Ascending aorta (tissue), 2 donors: ENCODE measurements around the gene USP24. TPM values are rescaled to one million over a fixed set of nuclear protein-coding genes. Genes with fewer than 3 reads are reported as not detected.
"Not testable (repeated sequence)": the region's sequence is repeated elsewhere in the genome, so short reads cannot be mapped to it uniquely, and the experiment has no call there.

Source experiments
- DNase-seq, 2 donors: peaks; one replicate each; pipeline ENCODE4 v3.0.0-alpha.2; 2019; ENCODE audit warnings: low spot score in 2 of 2
- H3K27ac ChIP-seq, 2 donors: fragments of 200-600 bp; sonication (generic); one replicate each; pipeline ENCODE4 v1.5.1; 2016 to 2017; ENCODE audit warnings: mild to moderate bottlenecking in 1 of 2
- H3K27me3 ChIP-seq: fragments of 200-600 bp; sonication (generic); one replicate; pipeline ENCODE4 v1.5.1; 2017
- H3K36me3 ChIP-seq, 2 donors: fragments of 200-600 bp; sonication (generic); one replicate each; pipeline ENCODE4 v1.5.1; 2016
- H3K4me1 ChIP-seq, 2 donors: fragments of 200-600 bp; sonication (generic); one replicate each; pipeline ENCODE4 v1.5.1; 2016 to 2017; ENCODE audit warnings: mild to moderate bottlenecking in 1 of 2
- H3K4me3 ChIP-seq, 2 donors: fragments of 200-600 bp; sonication (generic); one replicate each; pipeline ENCODE4 v1.5.1; 2016 to 2017; ENCODE audit warnings: mild to moderate bottlenecking in 1 of 2
- H3K9me3 ChIP-seq, 2 donors: fragments of 200-600 bp; sonication (generic); one replicate each; pipeline ENCODE4 v1.5.1; 2016
- intact Hi-C: fragments of 100-400 bp; cut with DNase I; formaldehyde crosslinking; loops from one replicate; pipeline ENCODE4 v1.15.1; 2023
- total RNA-seq: library from RNA; depleted of rRNA; stranded (reverse); fragments of >200 nt; gene quantifications from one replicate; pipeline ENCODE4 v1.1.0, GENCODE V29; 2016
- TF ChIP-seq, protein P1 (sequence below), 3 experiments: fragments of 200-600 bp in 2 of 3; fragments of 450-650 bp in 1 of 3; sonication (generic) in 2 of 3; IDR thresholded peaks; one replicate each; pipeline ENCODE4 v1.5.1; 2016 to 2019; ENCODE audit warnings: antibody characterized with exemption in 3 of 3, mild to moderate bottlenecking in 1 of 3, moderate library complexity in 1 of 3

The USP24 gene
- total RNA-seq, 1 donor from 2014 or later, result 11.2 TPM

DNA sequence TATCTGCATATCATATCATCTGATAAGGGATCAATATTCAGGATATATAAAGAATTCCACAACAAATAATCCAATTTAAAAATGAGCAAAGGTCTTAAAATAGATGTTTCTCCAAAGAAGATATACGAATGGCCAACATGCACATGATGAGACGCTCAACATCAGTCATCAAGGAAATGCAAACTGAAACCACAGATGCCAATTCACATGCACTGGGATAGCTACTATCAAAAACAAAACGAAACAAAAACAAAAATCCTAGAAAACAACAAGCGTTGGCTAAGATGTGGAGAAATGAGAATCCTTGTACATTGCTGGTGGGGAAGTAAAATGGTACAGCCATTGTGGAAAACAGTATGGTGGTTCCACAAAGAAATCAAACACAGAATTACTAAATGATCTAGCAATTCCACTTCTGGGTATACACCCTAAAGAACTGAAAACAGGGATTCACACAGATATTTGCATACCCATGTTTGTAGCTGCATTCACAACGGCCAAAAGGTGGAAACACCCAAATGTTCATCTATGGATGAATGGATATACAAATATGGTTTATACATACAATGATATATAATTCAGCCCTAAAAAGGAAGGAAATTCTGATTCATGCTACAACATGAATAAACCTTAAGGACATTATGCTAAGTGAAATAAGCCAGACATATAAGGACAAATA is 96.4 kb downstream of the USP24 start:
- peaks cover 47 to 78% of the 10 kb centered on the region in 2 donors for H3K36me3 ChIP-seq
- intact Hi-C loops, result no loop called here
- TF ChIP-seq, protein P1, sequence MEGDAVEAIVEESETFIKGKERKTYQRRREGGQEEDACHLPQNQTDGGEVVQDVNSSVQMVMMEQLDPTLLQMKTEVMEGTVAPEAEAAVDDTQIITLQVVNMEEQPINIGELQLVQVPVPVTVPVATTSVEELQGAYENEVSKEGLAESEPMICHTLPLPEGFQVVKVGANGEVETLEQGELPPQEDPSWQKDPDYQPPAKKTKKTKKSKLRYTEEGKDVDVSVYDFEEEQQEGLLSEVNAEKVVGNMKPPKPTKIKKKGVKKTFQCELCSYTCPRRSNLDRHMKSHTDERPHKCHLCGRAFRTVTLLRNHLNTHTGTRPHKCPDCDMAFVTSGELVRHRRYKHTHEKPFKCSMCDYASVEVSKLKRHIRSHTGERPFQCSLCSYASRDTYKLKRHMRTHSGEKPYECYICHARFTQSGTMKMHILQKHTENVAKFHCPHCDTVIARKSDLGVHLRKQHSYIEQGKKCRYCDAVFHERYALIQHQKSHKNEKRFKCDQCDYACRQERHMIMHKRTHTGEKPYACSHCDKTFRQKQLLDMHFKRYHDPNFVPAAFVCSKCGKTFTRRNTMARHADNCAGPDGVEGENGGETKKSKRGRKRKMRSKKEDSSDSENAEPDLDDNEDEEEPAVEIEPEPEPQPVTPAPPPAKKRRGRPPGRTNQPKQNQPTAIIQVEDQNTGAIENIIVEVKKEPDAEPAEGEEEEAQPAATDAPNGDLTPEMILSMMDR (IDR thresholded peaks at IDR 0.05), result no peak
- no peak overlapping the region for H3K27ac ChIP-seq
- no peak for DNase-seq
- no peaks in the 10 kb centered on the region for H3K9me3 ChIP-seq
- H3K4me1 ChIP-seq, result no peaks in the 10 kb centered on the region
- H3K27me3 ChIP-seq, result no peaks in the 10 kb centered on the region
- no peak overlapping the region for H3K4me3 ChIP-seq

DNA sequence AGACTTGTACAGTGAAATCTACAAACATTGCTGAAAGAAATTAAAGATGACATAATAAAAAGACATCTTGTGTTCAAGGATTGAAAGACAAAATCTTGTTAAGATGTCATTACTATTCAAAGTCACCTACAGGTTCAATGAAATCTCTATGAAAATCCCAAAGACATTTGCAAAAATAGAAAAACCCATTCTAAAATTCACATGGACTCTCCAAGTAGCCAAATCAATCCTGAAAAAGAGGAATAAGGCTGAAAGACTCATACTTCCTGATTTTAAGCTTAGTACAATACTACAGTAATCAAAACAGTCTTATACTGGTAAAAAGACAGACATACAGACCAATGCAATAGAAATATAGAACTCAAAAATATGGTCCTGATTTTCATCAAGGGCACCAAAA is 97.2 kb downstream of the USP24 start:
- Histone ChIP-seq H3K27me3 (no peaks in the 10 kb centered on the region), H3K36me3 (peaks cover 44 to 80% of the 10 kb centered on the region in 2 donors), H3K4me3 (no peak overlapping the region), H3K4me1 (no peaks in the 10 kb centered on the region), H3K27ac (no peak overlapping the region), H3K9me3 (no peaks in the 10 kb centered on the region)
- intact Hi-C loops, result no loop called here
- TF ChIP-seq, protein P1 (IDR thresholded peaks at IDR 0.05), result no peak
- no peak for DNase-seq

DNA sequence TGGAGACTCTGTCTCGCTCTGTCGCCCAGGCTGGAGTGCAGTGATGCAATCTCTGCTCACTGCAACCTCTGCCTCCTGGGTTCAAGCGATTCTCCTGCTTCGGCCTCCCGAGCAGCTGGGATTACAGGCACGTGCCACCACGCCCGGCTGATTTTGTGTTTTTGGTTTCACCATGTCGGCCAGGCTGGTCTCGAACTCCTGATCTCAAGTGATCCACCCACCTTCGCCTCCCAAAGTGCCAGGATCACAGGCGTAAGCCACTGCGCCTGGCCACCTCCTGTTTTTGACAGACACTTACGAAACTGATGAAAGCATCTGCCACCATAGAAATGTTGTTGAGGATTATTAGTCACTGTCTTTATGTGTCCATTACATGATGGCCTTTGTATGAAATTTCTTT is 106.2 kb downstream of the USP24 start:
- H3K4me3 ChIP-seq, intact Hi-C loops, H3K27ac ChIP-seq, H3K9me3 ChIP-seq, DNase-seq, H3K4me1 ChIP-seq, H3K27me3 ChIP-seq: not testable (repeated sequence)
- peaks cover 71 to 90% of the 10 kb centered on the region in 2 donors for H3K36me3 ChIP-seq

DNA sequence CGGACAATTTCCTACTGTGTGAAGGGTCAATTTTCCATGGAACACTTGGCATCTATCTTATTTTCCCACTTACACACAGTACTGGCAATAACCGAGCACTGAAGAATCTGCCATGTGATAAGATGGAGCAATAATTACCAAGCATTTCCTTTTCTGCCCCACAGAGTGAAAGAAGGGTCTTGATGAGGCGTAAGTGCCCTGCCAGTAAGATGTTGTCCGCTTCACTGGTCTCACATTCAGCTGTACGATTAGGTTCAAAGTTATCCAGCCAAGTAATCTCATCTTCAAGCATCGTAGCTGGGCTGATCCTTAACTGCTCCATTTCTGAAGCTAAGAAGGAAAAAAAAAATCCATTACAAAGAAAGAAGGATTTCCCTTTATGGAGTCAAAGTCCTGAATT is 108.1 kb downstream of the USP24 start:
- H3K36me3 ChIP-seq, result peaks cover 78 to 90% of the 10 kb centered on the region in 2 donors

DNA sequence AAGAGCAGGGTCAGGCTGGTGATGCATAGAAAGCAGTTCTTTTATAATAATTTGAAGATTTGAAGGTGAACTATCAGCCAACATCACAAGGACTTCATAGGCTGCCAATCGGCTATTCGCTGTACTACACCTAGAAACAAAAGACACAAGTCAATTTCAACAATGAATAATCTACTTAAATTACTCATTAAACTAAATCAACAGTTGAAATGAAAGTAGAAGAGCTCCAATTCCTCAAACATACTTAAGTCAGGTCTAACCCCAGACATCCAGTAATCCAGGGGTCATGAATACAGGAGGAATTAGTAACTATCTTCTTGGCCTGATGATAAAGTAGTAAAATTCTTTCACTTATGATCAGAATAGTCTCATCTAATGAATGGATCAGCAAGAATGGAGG is 111.3 kb downstream of the USP24 start:
- TF ChIP-seq, protein P1 (IDR thresholded peaks at IDR 0.05), result no peak
- Histone ChIP-seq H3K27ac (no peak overlapping the region), H3K27me3 (no peaks in the 10 kb centered on the region), H3K4me1 (no peaks in the 10 kb centered on the region), H3K9me3 (no peaks in the 10 kb centered on the region), H3K36me3 (peaks cover 86 to 98% of the 10 kb centered on the region in 2 donors), H3K4me3 (no peak overlapping the region)
- no peak for DNase-seq
- intact Hi-C loops, result no loop called here

More for the DNA sequence above, 108.1 kb downstream of the USP24 start:
- no peak overlapping the region for H3K27ac ChIP-seq
- TF ChIP-seq, protein P1 (IDR thresholded peaks at IDR 0.05), result no peak
- H3K4me3 ChIP-seq, result no peak overlapping the region
- intact Hi-C loops, result no loop called here
- H3K9me3 ChIP-seq, result no peaks in the 10 kb centered on the region
- no peak for DNase-seq
- no peaks in the 10 kb centered on the region for H3K4me1 ChIP-seq
- H3K27me3 ChIP-seq, result no peaks in the 10 kb centered on the region

DNA sequence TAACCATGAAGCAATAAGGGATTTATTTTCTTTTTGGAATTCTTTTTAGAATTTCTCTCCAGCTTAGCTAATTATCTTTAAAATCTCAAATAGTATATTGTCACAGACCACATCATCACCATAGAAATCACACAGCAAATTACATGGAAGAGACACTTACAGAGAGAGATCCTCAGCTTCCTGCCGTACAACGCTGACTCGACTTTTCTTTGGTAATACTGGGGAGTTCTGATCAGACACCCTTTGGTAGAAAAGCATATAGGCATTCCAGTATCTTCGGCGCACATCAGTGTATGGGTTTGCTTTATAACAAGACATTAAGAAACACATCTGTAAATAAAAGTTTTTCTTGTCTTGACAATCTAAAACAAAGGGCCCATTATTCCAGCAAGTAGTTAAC is 120.1 kb downstream of the USP24 start:
- Histone ChIP-seq H3K4me3 (no peak overlapping the region), H3K27ac (no peak overlapping the region), H3K27me3 (no peaks in the 10 kb centered on the region), H3K9me3 (no peaks in the 10 kb centered on the region), H3K36me3 (peaks cover 77 to 99% of the 10 kb centered on the region in 2 donors), H3K4me1 (no peaks in the 10 kb centered on the region)
- intact Hi-C loops, result no loop called here
- no peak for DNase-seq
- TF ChIP-seq, protein P1 (IDR thresholded peaks at IDR 0.05), result no peak
